Spleen (tissue), 7 donors: ENCODE results near the gene AQP1.

Experiments
- POLR2A ChIP-seq, 3 donors: fragments of 450-650 bp; IDR thresholded peaks; one replicate each; pipeline ENCODE4 v1.5.1; 2017; ENCODE audit warnings: antibody characterized with exemption in 3 of 3, mild to moderate bottlenecking in 1 of 3
- TF ChIP-seq, protein P1 (sequence below), 11 experiments: fragments of 200-600 bp in 7 of 11; fragments of 450-650 bp in 4 of 11; sonication (generic) in 4 of 11; IDR thresholded peaks in 8 of 11; conservative IDR thresholded peaks in 3 of 11; 1 replicate in 7 of 11; 2 replicates in 4 of 11; pipeline versions ENCODE4 v1.4.0 to v1.8.0; 2016 to 2021; ENCODE audit warnings: antibody characterized with exemption in 11 of 11, inconsistent platforms in 4 of 11, mild to moderate bottlenecking in 1 of 11
- donor health status: DM: no; HTN: no; CAD: no; lungs with moderate emphysema.
- donor health status: DM: no; HTN: no; CAD: no.
- donor health status: DM: no; HTN: no; CAD: no.

DNA sequence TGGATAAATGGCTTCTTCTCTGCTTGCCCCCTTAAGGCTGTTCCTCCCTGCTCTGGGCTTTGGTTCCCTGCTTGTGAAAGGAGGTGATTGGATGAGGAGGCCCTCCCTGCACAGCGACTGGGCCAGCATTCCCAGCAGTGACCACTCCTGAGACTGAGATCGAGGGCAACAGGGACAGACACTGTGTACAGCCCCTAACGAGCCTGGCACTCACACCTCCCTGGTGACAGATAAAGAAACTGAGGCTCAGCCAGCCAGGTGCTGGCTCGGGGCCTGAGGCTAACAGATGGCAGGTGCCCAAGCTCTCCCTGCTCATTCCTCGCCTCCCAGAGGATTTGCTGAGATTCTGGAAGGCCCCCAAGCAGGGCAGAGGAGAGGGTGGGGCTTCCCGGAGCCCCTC is 12.0 kb upstream of the AQP1 start:
- TF ChIP-seq, protein P1, sequence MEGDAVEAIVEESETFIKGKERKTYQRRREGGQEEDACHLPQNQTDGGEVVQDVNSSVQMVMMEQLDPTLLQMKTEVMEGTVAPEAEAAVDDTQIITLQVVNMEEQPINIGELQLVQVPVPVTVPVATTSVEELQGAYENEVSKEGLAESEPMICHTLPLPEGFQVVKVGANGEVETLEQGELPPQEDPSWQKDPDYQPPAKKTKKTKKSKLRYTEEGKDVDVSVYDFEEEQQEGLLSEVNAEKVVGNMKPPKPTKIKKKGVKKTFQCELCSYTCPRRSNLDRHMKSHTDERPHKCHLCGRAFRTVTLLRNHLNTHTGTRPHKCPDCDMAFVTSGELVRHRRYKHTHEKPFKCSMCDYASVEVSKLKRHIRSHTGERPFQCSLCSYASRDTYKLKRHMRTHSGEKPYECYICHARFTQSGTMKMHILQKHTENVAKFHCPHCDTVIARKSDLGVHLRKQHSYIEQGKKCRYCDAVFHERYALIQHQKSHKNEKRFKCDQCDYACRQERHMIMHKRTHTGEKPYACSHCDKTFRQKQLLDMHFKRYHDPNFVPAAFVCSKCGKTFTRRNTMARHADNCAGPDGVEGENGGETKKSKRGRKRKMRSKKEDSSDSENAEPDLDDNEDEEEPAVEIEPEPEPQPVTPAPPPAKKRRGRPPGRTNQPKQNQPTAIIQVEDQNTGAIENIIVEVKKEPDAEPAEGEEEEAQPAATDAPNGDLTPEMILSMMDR (IDR thresholded peaks at IDR 0.05 in 8 of 11, conservative IDR thresholded peaks at IDR 0.05 in 3 of 11), result no peak
- TF ChIP-seq POLR2A (IDR thresholded peaks at IDR 0.05), result no peak
